Keratinocyte (primary cell): ENCODE data around the gene DHX15. TPM values are rescaled to one million over a fixed set of nuclear protein-coding genes. Genes with fewer than 3 reads are reported as not detected.

ENCODE experiments used
- DNase-seq: peaks from one replicate; pipeline ENCODE4 v3.0.0-alpha.2; 2011; ENCODE audit warnings: low read depth, missing footprints, low spot score
- FAIRE-seq: peaks from 2 replicates; lab custom pipeline; 2011; peaks lifted over from hg19 to GRCh38; lab: Jason Lieb, UNC
- H2AFZ ChIP-seq: 2 replicates; pipeline ENCODE4 v1.6.0; 2012; ENCODE audit warnings: low read length, control low read depth, inconsistent platforms; ENCODE audit not compliant: control insufficient read depth
- H3K27ac ChIP-seq: 2 replicates; pipeline ENCODE4 v1.5.1; 2011; ENCODE audit warnings: low read length; ENCODE audit not compliant: control insufficient read depth, insufficient read depth
- H3K27me3 ChIP-seq: 3 replicates; pipeline ENCODE4 v1.6.0; 2011; ENCODE audit warnings: low read length; ENCODE audit not compliant: control insufficient read depth, insufficient read depth; ENCODE audit errors: extremely low read depth
- H3K36me3 ChIP-seq, 2 experiments: 2 replicates in 1 of 2; 3 replicates in 1 of 2; pipeline ENCODE4 v1.5.1; 2011; ENCODE audit warnings: low read length in 2 of 2, mild to moderate bottlenecking in 1 of 2; ENCODE audit not compliant: control insufficient read depth in 2 of 2, insufficient read depth in 2 of 2; ENCODE audit errors: extremely low read depth in 1 of 2
- H3K4me1 ChIP-seq: 3 replicates; pipeline ENCODE4 v1.5.1; 2011; ENCODE audit warnings: low read length; ENCODE audit not compliant: control insufficient read depth, insufficient read depth; ENCODE audit errors: extremely low read depth
- H3K4me2 ChIP-seq: 3 replicates; pipeline ENCODE4 v1.6.0; 2011; ENCODE audit warnings: low read depth, low read length; ENCODE audit not compliant: control insufficient read depth, insufficient read depth; ENCODE audit errors: extremely low read depth
- H3K4me3 ChIP-seq, 3 experiments: fragments of 200-600 bp in 1 of 3; sonication (generic) in 1 of 3; 2 replicates in 2 of 3; 3 replicates in 1 of 3; pipeline ENCODE4 v1.5.1; 2011 to 2016; ENCODE audit warnings: low read length in 3 of 3, mild to moderate bottlenecking in 3 of 3, control low read depth in 2 of 3, inconsistent platforms in 1 of 3, low read depth in 1 of 3, mixed read lengths in 1 of 3, mixed run types in 1 of 3, moderate library complexity in 1 of 3; ENCODE audit not compliant: control insufficient read depth in 2 of 3, insufficient read depth in 2 of 3; ENCODE audit errors: extremely low read depth in 1 of 3
- H3K79me2 ChIP-seq: 2 replicates; pipeline ENCODE4 v1.6.0; 2012; ENCODE audit warnings: low read length; ENCODE audit not compliant: control insufficient read depth, insufficient read depth
- H3K9ac ChIP-seq: 3 replicates; pipeline ENCODE4 v1.6.0; 2011; ENCODE audit warnings: low read length; ENCODE audit not compliant: control insufficient read depth, insufficient read depth; ENCODE audit errors: extremely low read depth
- H3K9me1 ChIP-seq: 3 replicates; pipeline ENCODE4 v1.6.0; 2011; ENCODE audit warnings: low read length; ENCODE audit not compliant: control insufficient read depth, insufficient read depth; ENCODE audit errors: extremely low read depth
- H3K9me3 ChIP-seq: 2 replicates; pipeline ENCODE4 v1.5.1; 2012; ENCODE audit warnings: low read depth, low read length; ENCODE audit not compliant: control insufficient read depth
- H4K20me1 ChIP-seq: 3 replicates; pipeline ENCODE4 v1.6.0; 2011; ENCODE audit warnings: low read length; ENCODE audit not compliant: control insufficient read depth, insufficient read depth; ENCODE audit errors: extremely low read depth
- CTCF ChIP-seq, 3 experiments: IDR thresholded peaks in 1 of 3; conservative IDR thresholded peaks in 1 of 3; optimal IDR thresholded peaks in 1 of 3; 2 replicates in 2 of 3; 3 replicates in 1 of 3; pipeline versions ENCODE3 to v1.5.1; 2011; ENCODE audit warnings: low read length in 3 of 3, mild to moderate bottlenecking in 3 of 3, moderate library complexity in 2 of 3, control low read depth in 1 of 3, inconsistent platforms in 1 of 3; ENCODE audit not compliant: insufficient read depth in 2 of 3; ENCODE audit errors: extremely low read depth in 1 of 3
- EZH2 ChIP-seq: IDR thresholded peaks from one replicate; pipeline ENCODE4 v1.6.1; 2012; ENCODE audit warnings: inconsistent platforms, mild to moderate bottlenecking, low read length, moderate library complexity
- dilution Hi-C: fragments of 300-500 bp; cut with MboI; formaldehyde crosslinking; loops from one replicate; pipeline ENCODE4 v1.7.0; 2020; ENCODE audit warnings: low sequenced_read_pairs; ENCODE audit not compliant: extremely low pct_ligation_motif_present
- polyA plus RNA-seq, 5 experiments: library from polyadenylated mRNA; depleted of rRNA in 3 of 5; stranded (reverse) in 3 of 5; stranded (forward) in 1 of 5; unstranded in 1 of 5; fragments of >200 nt; gene quantifications; 1 replicate in 1 of 5; 2 replicates in 3 of 5; 3 replicates in 1 of 5; pipeline versions ENCODE4 v1.2.1 to v1.2.3, GENCODE V29; 2011 to 2012; ENCODE audit warnings: missing spikeins in 2 of 5, low read depth in 1 of 5, low replicate concordance in 1 of 5

Gene DHX15
- polyA plus RNA-seq, 1 donor (not counting 4 experiments of a cell fraction or from before 2014, with no cell fraction given): 206 TPM

GRCh38 chr4:24603343-24603742 lies 19.0 kb upstream of the DHX15 start:
- Histone ChIP-seq H3K79me2 (no peaks in the 10 kb centered on the region), H3K27ac (no peak overlapping the region), H3K9ac (no peak overlapping the region), H4K20me1 (no peaks in the 10 kb centered on the region), H2AFZ (no peak overlapping the region), H3K9me3 (no peaks in the 10 kb centered on the region), H3K36me3 (no peaks in the 10 kb centered on the region), H3K27me3 (no peaks in the 10 kb centered on the region), H3K4me3 (no peak overlapping the region), H3K9me1 (no peaks in the 10 kb centered on the region), H3K4me1 (peaks cover 8% of the 10 kb centered on the region), H3K4me2 (no peak overlapping the region)
- dilution Hi-C loops: no loop called here
- TF ChIP-seq CTCF (optimal IDR thresholded peaks at IDR 0.05 in 1 of 3, IDR thresholded peaks at IDR 0.05 in 1 of 3, conservative IDR thresholded peaks at IDR 0.05 in 1 of 3; ENCODE audit: extremely low read depth in 1 of 3, insufficient read depth in 2 of 3, low read length in 3 of 3): no peak
- TF ChIP-seq EZH2: no peak
- FAIRE-seq: no peak
- DNase-seq: no peak

- H3K27me3 ChIP-seq: no peaks in the 10 kb centered on the region
- FAIRE-seq: no peak
- H3K9ac ChIP-seq: no peak overlapping the region
- no peak overlapping the region for H3K27ac ChIP-seq
- no peak overlapping the region for H2AFZ ChIP-seq
- H3K4me1 ChIP-seq: peaks cover 20% of the 10 kb centered on the region
- DNase-seq: no peak
- H3K4me3 ChIP-seq: no peak overlapping the region
- dilution Hi-C loops: no loop called here
- no peaks in the 10 kb centered on the region for H3K9me1 ChIP-seq
- H3K79me2 ChIP-seq: no peaks in the 10 kb centered on the region
- no peak for TF ChIP-seq CTCF (optimal IDR thresholded peaks at IDR 0.05 in 1 of 3, IDR thresholded peaks at IDR 0.05 in 1 of 3, conservative IDR thresholded peaks at IDR 0.05 in 1 of 3; ENCODE audit: extremely low read depth in 1 of 3, insufficient read depth in 2 of 3, low read length in 3 of 3)
- TF ChIP-seq EZH2: no peak
- H3K9me3 ChIP-seq: no peaks in the 10 kb centered on the region
- no peak overlapping the region for H3K4me2 ChIP-seq
- H4K20me1 ChIP-seq: no peaks in the 10 kb centered on the region
- no peaks in the 10 kb centered on the region for H3K36me3 ChIP-seq
Observed at GRCh38 chr4:24601121-24601520, 16.8 kb upstream of the DHX15 start.
